ENCODE measurements around the gene CLSTN2.
A peak's percentile ranks its signal among the peaks of the same experiment; 100 is the strongest.

CLSTN2 gene

DNA sequence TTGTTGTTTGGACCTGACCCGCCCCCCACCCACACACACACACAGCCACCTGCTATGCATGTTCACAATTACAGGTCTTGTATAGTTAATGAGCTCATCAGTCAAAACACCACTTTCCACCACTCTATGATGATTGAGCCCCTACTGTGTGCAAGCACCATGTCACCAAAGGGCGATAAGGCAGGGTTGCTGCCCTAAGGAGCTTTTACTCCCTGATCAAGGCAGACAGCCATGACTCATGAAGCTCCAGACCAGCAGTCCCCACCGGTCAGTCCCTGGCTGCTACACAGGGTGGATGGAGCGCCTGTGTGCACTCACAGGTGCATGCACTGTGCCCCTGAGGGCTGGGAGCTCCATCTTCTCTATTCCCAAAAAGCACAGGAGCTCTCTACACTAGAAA lies 270.6 kb downstream of the CLSTN2 start:
- no peak overlapping the region for H3K27ac Mint-ChIP-seq
- no peaks in the 10 kb centered on the region for H3K4me1 Mint-ChIP-seq
- H3K4me3 Mint-ChIP-seq, result no peak overlapping the region
- DNase-seq, result no peak
- peaks cover 39% of the 10 kb centered on the region for H3K27me3 Mint-ChIP-seq (ENCODE audit: low read depth, poor library complexity)
- TF ChIP-seq, protein P1, sequence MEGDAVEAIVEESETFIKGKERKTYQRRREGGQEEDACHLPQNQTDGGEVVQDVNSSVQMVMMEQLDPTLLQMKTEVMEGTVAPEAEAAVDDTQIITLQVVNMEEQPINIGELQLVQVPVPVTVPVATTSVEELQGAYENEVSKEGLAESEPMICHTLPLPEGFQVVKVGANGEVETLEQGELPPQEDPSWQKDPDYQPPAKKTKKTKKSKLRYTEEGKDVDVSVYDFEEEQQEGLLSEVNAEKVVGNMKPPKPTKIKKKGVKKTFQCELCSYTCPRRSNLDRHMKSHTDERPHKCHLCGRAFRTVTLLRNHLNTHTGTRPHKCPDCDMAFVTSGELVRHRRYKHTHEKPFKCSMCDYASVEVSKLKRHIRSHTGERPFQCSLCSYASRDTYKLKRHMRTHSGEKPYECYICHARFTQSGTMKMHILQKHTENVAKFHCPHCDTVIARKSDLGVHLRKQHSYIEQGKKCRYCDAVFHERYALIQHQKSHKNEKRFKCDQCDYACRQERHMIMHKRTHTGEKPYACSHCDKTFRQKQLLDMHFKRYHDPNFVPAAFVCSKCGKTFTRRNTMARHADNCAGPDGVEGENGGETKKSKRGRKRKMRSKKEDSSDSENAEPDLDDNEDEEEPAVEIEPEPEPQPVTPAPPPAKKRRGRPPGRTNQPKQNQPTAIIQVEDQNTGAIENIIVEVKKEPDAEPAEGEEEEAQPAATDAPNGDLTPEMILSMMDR (IDR thresholded peaks at IDR 0.05), result no peak
- no peaks in the 10 kb centered on the region for H3K9me3 Mint-ChIP-seq
- H3K36me3 Mint-ChIP-seq (ENCODE audit: low read depth), result no peaks in the 10 kb centered on the region

DNA sequence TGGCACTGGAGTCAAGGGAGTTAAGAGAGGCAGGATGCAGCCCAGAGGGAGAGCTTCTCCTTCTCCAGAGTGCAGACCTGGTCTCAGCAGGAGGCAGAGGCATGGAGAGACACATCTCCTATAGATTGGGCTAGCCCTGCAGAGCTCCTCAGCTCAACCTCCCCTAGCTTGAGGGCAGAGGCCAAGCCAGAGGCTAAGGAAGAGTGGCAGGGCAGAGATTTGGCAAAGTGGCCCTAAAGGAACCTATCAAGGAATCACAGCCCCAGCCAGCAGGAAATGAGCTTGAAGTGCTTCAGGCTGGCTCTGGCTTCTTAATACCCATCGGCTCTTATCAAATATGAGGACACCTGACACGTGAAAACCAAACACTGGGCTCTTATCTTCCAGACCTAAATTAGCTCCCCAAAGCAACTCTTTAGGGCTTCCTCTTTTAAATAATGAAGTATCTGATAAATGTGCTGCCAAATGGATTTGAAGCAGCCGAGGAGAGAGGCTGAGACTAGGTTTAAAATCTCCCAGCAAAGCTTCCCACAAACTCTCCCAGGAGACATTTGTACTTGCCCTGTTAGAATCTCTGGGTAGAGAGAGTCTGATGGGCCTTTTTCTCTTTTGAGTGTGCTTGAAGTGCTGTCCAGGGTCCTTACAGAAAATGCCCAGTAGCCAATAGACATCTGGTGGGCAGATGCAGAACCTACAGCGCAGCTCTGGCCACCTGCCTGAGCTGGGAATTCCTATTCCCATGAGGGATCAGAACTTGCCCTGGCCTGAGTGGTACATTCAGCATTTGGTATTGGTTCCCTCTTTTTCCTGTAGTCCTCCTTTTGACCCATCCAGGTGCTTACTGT lies 271.4 kb downstream of the CLSTN2 start:
- H3K27ac Mint-ChIP-seq, result no peak overlapping the region
- DNase-seq, result peak; percentile 52
- H3K4me1 Mint-ChIP-seq, result no peaks in the 10 kb centered on the region
- H3K4me3 Mint-ChIP-seq, result no peak overlapping the region
- no peaks in the 10 kb centered on the region for H3K36me3 Mint-ChIP-seq (ENCODE audit: low read depth)
- TF ChIP-seq, protein P1 (IDR thresholded peaks at IDR 0.05), result peak; percentile 7
- peaks cover 39% of the 10 kb centered on the region for H3K27me3 Mint-ChIP-seq (ENCODE audit: low read depth, poor library complexity)
- no peaks in the 10 kb centered on the region for H3K9me3 Mint-ChIP-seq

GRCh38 chr3:140207541-140207940 lies 272.6 kb downstream of the CLSTN2 start:
- no peak overlapping the region for H3K27ac Mint-ChIP-seq
- no peaks in the 10 kb centered on the region for H3K9me3 Mint-ChIP-seq
- TF ChIP-seq, protein P1 (IDR thresholded peaks at IDR 0.05), result no peak
- no peaks in the 10 kb centered on the region for H3K36me3 Mint-ChIP-seq (ENCODE audit: low read depth)
- peaks cover 39% of the 10 kb centered on the region for H3K27me3 Mint-ChIP-seq (ENCODE audit: low read depth, poor library complexity)
- no peak overlapping the region for H3K4me3 Mint-ChIP-seq
- H3K4me1 Mint-ChIP-seq, result no peaks in the 10 kb centered on the region
- DNase-seq, result no peak

- H3K27ac Mint-ChIP-seq, result no peak overlapping the region
- peaks cover 8% of the 10 kb centered on the region for H3K27me3 Mint-ChIP-seq (ENCODE audit: low read depth, poor library complexity)
- no peak overlapping the region for H3K4me3 Mint-ChIP-seq
- no peaks in the 10 kb centered on the region for H3K36me3 Mint-ChIP-seq (ENCODE audit: low read depth)
- TF ChIP-seq, protein P1 (IDR thresholded peaks at IDR 0.05), result peak; percentile 9
- H3K4me1 Mint-ChIP-seq, result peaks cover 20% of the 10 kb centered on the region
- DNase-seq, result no peak
- H3K9me3 Mint-ChIP-seq, result peaks cover 9% of the 10 kb centered on the region
These were observed 281.3 kb downstream of the CLSTN2 start for GRCh38 chr3:140216249-140216648.

DNA sequence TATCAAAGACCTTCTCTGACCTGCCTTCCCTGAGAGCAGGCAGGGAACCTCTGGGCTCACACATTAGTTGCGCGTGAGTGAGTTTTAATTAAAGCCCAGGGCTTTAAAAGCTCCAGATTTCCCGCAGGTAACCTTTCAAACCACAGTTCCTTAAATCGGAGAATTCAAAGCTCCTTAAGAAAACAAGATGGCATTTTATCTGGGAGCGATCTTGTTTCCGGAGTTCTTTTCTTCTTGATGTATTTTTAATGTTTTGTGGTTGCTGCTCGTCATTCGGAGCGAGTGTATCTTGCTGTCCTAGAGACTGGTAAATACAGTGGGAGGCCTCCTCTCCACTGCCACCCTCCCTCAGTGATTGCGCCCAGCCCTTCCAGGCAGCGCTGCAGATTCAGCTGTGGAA lies 284.3 kb downstream of the CLSTN2 start:
- H3K9me3 Mint-ChIP-seq, result peaks cover 9% of the 10 kb centered on the region
- DNase-seq, result no peak
- peak overlapping the region; percentile 82 for H3K27ac Mint-ChIP-seq
- peaks cover 20% of the 10 kb centered on the region for H3K4me1 Mint-ChIP-seq
- no peak overlapping the region for H3K4me3 Mint-ChIP-seq
- H3K27me3 Mint-ChIP-seq (ENCODE audit: low read depth, poor library complexity), result peaks cover 10% of the 10 kb centered on the region
- H3K36me3 Mint-ChIP-seq (ENCODE audit: low read depth), result no peaks in the 10 kb centered on the region
- TF ChIP-seq, protein P1 (IDR thresholded peaks at IDR 0.05), result no peak

All from nephron progenitor cell (in vitro differentiated cells).